ENCODE results near the gene TDP2.
"Not testable (repeated sequence)": the region's sequence is repeated elsewhere in the genome, so short reads cannot be mapped to it uniquely, and the experiment has no call there.

The TDP2 gene

GRCh38 chr6:24643920-24644319, 22.8 kb downstream of the TDP2 start:
- no peak for DNase-seq

- DNase-seq = no peak
Observed at GRCh38 chr6:24642061-24642460, 24.6 kb downstream of the TDP2 start.

- not testable (repeated sequence) for DNase-seq
Observed at GRCh38 chr6:24640631-24641030, 26.1 kb downstream of the TDP2 start.

- no peak for DNase-seq
Observed at GRCh38 chr6:24640166-24640565, 26.5 kb downstream of the TDP2 start.

- DNase-seq = no peak
Observed at GRCh38 chr6:24636681-24637080, 30.0 kb downstream of the TDP2 start.

GRCh38 chr6:24632573-24632972, 34.1 kb downstream of the TDP2 start:
- DNase-seq = no peak

- no peak for DNase-seq
Observed at GRCh38 chr6:24631671-24632070, 35.0 kb downstream of the TDP2 start.

- no peak for DNase-seq
Observed at GRCh38 chr6:24630856-24631505, 35.7 kb downstream of the TDP2 start.

GRCh38 chr6:24621626-24622289, 44.9 kb downstream of the TDP2 start:
- DNase-seq = no peak

- no peak for DNase-seq
Observed at GRCh38 chr6:24620637-24621036, 46.1 kb downstream of the TDP2 start.

GRCh38 chr6:24619661-24620060, 47.0 kb downstream of the TDP2 start:
- no peak for DNase-seq

- DNase-seq = no peak
Observed at GRCh38 chr6:24614648-24615047, 52.1 kb downstream of the TDP2 start.

- no peak for DNase-seq
Observed at GRCh38 chr6:24614043-24614420, 52.7 kb downstream of the TDP2 start.

GRCh38 chr6:24613361-24614042, 53.2 kb downstream of the TDP2 start:
- DNase-seq = no peak

- no peak for DNase-seq
Observed at GRCh38 chr6:24610672-24611071, 56.0 kb downstream of the TDP2 start.

GRCh38 chr6:24607310-24608105, 59.2 kb downstream of the TDP2 start:
- no peak for DNase-seq

- DNase-seq = no peak
Observed at GRCh38 chr6:24606200-24606930, 60.3 kb downstream of the TDP2 start.

GRCh38 chr6:24603241-24603640, 63.5 kb downstream of the TDP2 start:
- no peak for DNase-seq

GRCh38 chr6:24600903-24601302, 65.8 kb downstream of the TDP2 start:
- no peak for DNase-seq

All from NCI-H187 (cell line).